Stimulated activated CD8-positive, alpha-beta memory T cell treated with anti-CD3 and anti-CD28 coated beads, Interleukin-7, amount 100 ng/mL, for 4 hours (primary cell): Measurements from ENCODE around the gene HOXC13.
A peak's percentile ranks its signal among the peaks of the same experiment; 100 is the strongest.

Experiments
- DNase-seq, 2 donors: peaks; one replicate each; pipeline ENCODE4 v3.0.0-alpha.2; 2020; ENCODE audit warnings: low read depth in 2 of 2

Gene HOXC13

GRCh38 chr12:53982648-53983567, 44.3 kb downstream of the HOXC13 start:
- no peak for DNase-seq

- DNase-seq, result no peak
Measured at GRCh38 chr12:53983568-53983949, 44.9 kb downstream of the HOXC13 start.

GRCh38 chr12:53983950-53984572, 45.4 kb downstream of the HOXC13 start:
- no peak for DNase-seq

- DNase-seq, result peak; percentile 68 to 77
Measured at GRCh38 chr12:53984901-53985691, 46.5 kb downstream of the HOXC13 start, which contains the start of gene HOXC10. Gene HOXC10, plus strand, starts transcription at chr12:53985146. Its CDS starts 114 bp downstream, at chr12:53985260.

- DNase-seq, result no peak
Measured at GRCh38 chr12:53985692-53985993, 47.0 kb downstream of the HOXC13 start.

GRCh38 chr12:53985994-53986685, 47.5 kb downstream of the HOXC13 start:
- DNase-seq, result no peak

- DNase-seq, result no peak
Measured at GRCh38 chr12:53986686-53987483, 48.3 kb downstream of the HOXC13 start.

- no peak for DNase-seq
Measured at GRCh38 chr12:53987787-53988230, 49.2 kb downstream of the HOXC13 start.

- no peak for DNase-seq
Measured at GRCh38 chr12:53988541-53989226, 50.1 kb downstream of the HOXC13 start.

GRCh38 chr12:53989227-53990113, 50.8 kb downstream of the HOXC13 start:
- no peak for DNase-seq

- no peak for DNase-seq
Measured at GRCh38 chr12:53990311-53991076, 51.9 kb downstream of the HOXC13 start.

GRCh38 chr12:53991077-53991460, 52.4 kb downstream of the HOXC13 start:
- DNase-seq, result no peak

GRCh38 chr12:53992377-53992889, 53.8 kb downstream of the HOXC13 start:
- no peak for DNase-seq

- DNase-seq, result no peak
Measured at GRCh38 chr12:53993162-53994008, 54.8 kb downstream of the HOXC13 start.

- DNase-seq, result no peak
Measured at GRCh38 chr12:53994009-53994263, 55.3 kb downstream of the HOXC13 start.

- no peak for DNase-seq
Measured at GRCh38 chr12:53994264-53995001, 55.8 kb downstream of the HOXC13 start.

GRCh38 chr12:53995002-53995377, 56.4 kb downstream of the HOXC13 start:
- DNase-seq, result no peak
